HepG2 (cell line): ENCODE data around the gene TOM1L1. TPM values are rescaled to one million over a fixed set of nuclear protein-coding genes. Genes with fewer than 3 reads are reported as not detected.

Experiments used
- GLMP ChIP-seq: sonication (generic); formaldehyde crosslinking; IDR thresholded peaks from 2 replicates; pipeline ENCODE4 v1.9.0; 2021; ENCODE audit warnings: missing genetic modification reagents, mild to moderate bottlenecking, borderline replicate concordance
- HDAC1 ChIP-seq: sonication (generic); formaldehyde crosslinking; IDR thresholded peaks from 2 replicates; pipeline ENCODE4 v1.5.1; 2020; ENCODE audit warnings: mild to moderate bottlenecking, missing genetic modification reagents
- HOXD1 ChIP-seq: sonication (generic); formaldehyde crosslinking; IDR thresholded peaks from 2 replicates; pipeline ENCODE4 v1.5.0; 2020; ENCODE audit warnings: missing genetic modification reagents
- PPARG ChIP-seq: conservative IDR thresholded peaks from 2 replicates; pipeline ENCODE4 v1.6.1; 2016; ENCODE audit warnings: missing biosample characterization, missing genetic modification reagents
- PRDM15 ChIP-seq: sonication (generic); formaldehyde crosslinking; IDR thresholded peaks from 2 replicates; pipeline ENCODE4 v1.4.0; 2020; ENCODE audit warnings: missing genetic modification reagents
- ZFP91 ChIP-seq: sonication (generic); formaldehyde crosslinking; IDR thresholded peaks from 2 replicates; pipeline ENCODE4 v1.9.0; 2022; ENCODE audit warnings: missing genetic modification reagents, mild to moderate bottlenecking, borderline replicate concordance
- ZNF318 ChIP-seq: sonication (generic); formaldehyde crosslinking; IDR thresholded peaks from 2 replicates; pipeline ENCODE4 v1.4.0; 2020; ENCODE audit warnings: mild to moderate bottlenecking, missing genetic modification reagents
- ZNF331 ChIP-seq: sonication (generic); formaldehyde crosslinking; IDR thresholded peaks from 2 replicates; pipeline ENCODE4 v1.4.0; 2020; ENCODE audit warnings: missing genetic modification reagents
- ZNF362 ChIP-seq: sonication (generic); formaldehyde crosslinking; IDR thresholded peaks from 2 replicates; pipeline ENCODE4 v1.4.0; 2020; ENCODE audit warnings: missing genetic modification reagents, mild to moderate bottlenecking, borderline replicate concordance
- ZNF431 ChIP-seq: sonication (generic); formaldehyde crosslinking; IDR thresholded peaks from 2 replicates; pipeline ENCODE4 v1.9.0; 2022; ENCODE audit warnings: missing genetic modification reagents, low read depth, mild to moderate bottlenecking, borderline replicate concordance
- ZNF501 ChIP-seq: sonication (generic); formaldehyde crosslinking; IDR thresholded peaks from 2 replicates; pipeline ENCODE4 v1.5.1; 2020; ENCODE audit warnings: mild to moderate bottlenecking, moderate library complexity, missing genetic modification reagents
- ZNF629 ChIP-seq: sonication (generic); formaldehyde crosslinking; conservative IDR thresholded peaks from 2 replicates; pipeline ENCODE4 v1.5.0; 2020; ENCODE audit warnings: missing genetic modification reagents
- ZNF720 ChIP-seq: sonication (generic); formaldehyde crosslinking; IDR thresholded peaks from 2 replicates; pipeline ENCODE4 v1.4.0; 2020; ENCODE audit warnings: missing genetic modification reagents
- ZSCAN30 ChIP-seq: sonication (generic); formaldehyde crosslinking; IDR thresholded peaks from 2 replicates; pipeline ENCODE4 v1.5.0; 2020; ENCODE audit warnings: mild to moderate bottlenecking, missing genetic modification reagents
- polyA plus RNA-seq, 8 experiments: library from polyadenylated mRNA; depleted of rRNA in 3 of 8; stranded (reverse) in 7 of 8; unstranded in 1 of 8; fragments of >200 nt; fragmentation: Illumina TruSeq in 4 of 8; extraction: Trizol in 4 of 8; gene quantifications; 2 replicates each; pipeline versions ENCODE4 v1.2.1 to v1.2.3, GENCODE V29; 2011 to 2016; ENCODE audit warnings: low read depth in 4 of 8, missing spikeins in 1 of 8, mixed read lengths in 1 of 8; ENCODE audit not compliant: insufficient read depth in 1 of 8
- total RNA-seq, 5 experiments: library from RNA; depleted of rRNA; stranded (reverse); fragments of >200 nt; fragmentation: Illumina TruSeq; extraction: Trizol; gene quantifications; 2 replicates each; pipeline ENCODE4 v1.2.3, GENCODE V29; 2016; ENCODE audit warnings: low read depth in 1 of 5

The TOM1L1 gene
- total and polyA plus RNA-seq, 2 of the 13 experiments (the other 11 are each of a cell fraction or from before 2014, with no cell fraction given): 45.3 to 51.3 TPM

- TF ChIP-seq GLMP: no peak
- TF ChIP-seq HDAC1: peak; percentile 37; the same call in 1 of the 2 replicates
- no peak for TF ChIP-seq ZNF501
- peak; percentile 3; the same call in 1 of the 2 replicates for TF ChIP-seq ZNF331 (CRISPR knock-in tag)
- no peak for TF ChIP-seq ZNF629 (CRISPR knock-in tag)
- TF ChIP-seq ZNF362 (CRISPR knock-in tag): peak; percentile 88
- TF ChIP-seq ZSCAN30 (CRISPR knock-in tag): no peak
- 0 out of 2 replicates have a peak, but pooled peaks have one; percentile 4 for TF ChIP-seq PPARG (CRISPR knock-in tag)
- TF ChIP-seq PRDM15 (CRISPR knock-in tag): no peak
- TF ChIP-seq HOXD1: no peak
- no peak for TF ChIP-seq ZFP91 (CRISPR knock-in tag)
- no peak for TF ChIP-seq ZNF318 (CRISPR knock-in tag)
- no peak for TF ChIP-seq ZNF431 (CRISPR knock-in tag)
- TF ChIP-seq ZNF720 (CRISPR knock-in tag): no peak
These were observed 2.7 kb downstream of the TOM1L1 start (continued) for GRCh38 chr17:54903375-54903774.
